ENCODE results near the gene DLX4. TPM values are rescaled to one million over a fixed set of nuclear protein-coding genes. Genes with fewer than 3 reads are reported as not detected.

DLX4 gene
- total and polyA plus RNA-seq, 2 of the 4 experiments (the other 2 are of a cell fraction) = not detected

DNA sequence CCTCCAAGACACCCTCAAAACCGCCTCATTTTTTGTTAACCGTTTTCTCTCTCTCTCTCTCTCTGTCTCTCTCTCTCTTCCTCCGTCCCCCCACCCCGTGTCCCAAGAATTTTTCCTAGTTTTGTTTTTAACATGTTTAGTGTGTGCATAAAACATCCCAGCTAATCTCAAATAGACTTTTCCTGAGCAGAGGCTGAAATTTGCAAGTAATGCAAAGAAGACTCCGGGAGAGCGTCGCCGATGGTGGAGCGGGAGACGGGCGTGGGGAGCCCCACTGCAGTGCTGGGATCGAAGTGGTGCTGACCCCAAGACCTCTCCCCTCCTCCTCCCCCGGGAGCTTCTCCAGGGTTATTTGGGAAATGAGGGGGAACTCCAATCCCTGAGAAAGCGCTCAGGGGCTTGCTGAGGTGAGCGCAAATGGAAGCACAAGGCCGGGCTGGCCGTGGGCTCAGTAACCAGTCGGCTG is 4.7 kb upstream of the DLX4 start:
- Histone ChIP-seq H2AK9ac (replicated peaks; ENCODE audit: low read depth, low read length, poor library complexity) (no peak overlapping the region), H2BK15ac (ENCODE audit: low read depth, low read length) (no peak overlapping the region), H3K14ac (replicated peaks; ENCODE audit: low read depth, low read length) (no peak overlapping the region), H3K27ac (ENCODE audit: insufficient read depth, low read length) (no peak overlapping the region), H3K18ac (ENCODE audit: low read depth, low read length) (no peak overlapping the region), H3K4me2 (ENCODE audit: low read depth, low read length) (no peak overlapping the region), H2BK20ac (ENCODE audit: low read depth, low read length) (no peak overlapping the region), H3K9me3 (ENCODE audit: control insufficient read depth, insufficient read depth, low read length) (peaks cover 14% of the 10 kb centered on the region), H4K20me1 (ENCODE audit: insufficient read depth, low read length) (peaks cover 5% of the 10 kb centered on the region), H2BK120ac (ENCODE audit: low read depth, low read length) (no peak overlapping the region), H3K4me1 (ENCODE audit: control insufficient read depth, insufficient read depth, low read length) (no peaks in the 10 kb centered on the region), H2AFZ (replicated peaks; ENCODE audit: low read length, poor library complexity) (no peak overlapping the region), H3K36me3 (ENCODE audit: control insufficient read depth, insufficient read depth, low read length) (no peaks in the 10 kb centered on the region), H3K23ac (ENCODE audit: low read depth, low read length) (no peak overlapping the region), H3K27me3 (ENCODE audit: control insufficient read depth, insufficient read depth, low read length) (peaks cover 77% of the 10 kb centered on the region), H4K5ac (ENCODE audit: low read depth, low read length) (no peak overlapping the region), H4K91ac (ENCODE audit: insufficient read depth, low read depth, low read length) (no peak overlapping the region), H4K8ac (ENCODE audit: low read depth in 2 of 2, low read length in 2 of 2) (no peak overlapping the region), H3K9me1 (ENCODE audit: insufficient read depth, low read length) (no peaks in the 10 kb centered on the region), H3K9ac (ENCODE audit: low read depth, low read length) (no peak overlapping the region), H2AK5ac (ENCODE audit: low read depth, low read length) (no peak overlapping the region), H3K4me3 (ENCODE audit: insufficient read depth, low read depth, low read length) (no peak overlapping the region), H3K4ac (ENCODE audit: low read depth, low read length) (no peak overlapping the region), H2BK5ac (ENCODE audit: low read depth, low read length, poor library complexity, severe bottlenecking) (no peak overlapping the region), H3K79me1 (ENCODE audit: low read depth in 1 of 2, low read length in 2 of 2) (no peaks in the 10 kb centered on the region), H3K56ac (ENCODE audit: extremely low read depth, insufficient read depth, low read length) (no peak overlapping the region)
- intact Hi-C loops (cut with micrococcal nuclease) (no loop called here), dilution Hi-C loops (cut with HindIII; ENCODE audit: low sequenced_read_pairs, unreplicated experiment) (no loop called here), in situ Hi-C loops (cut with MboI; ENCODE audit: low sequenced_read_pairs) (no loop called here)
- ChIA-PET POLR2A (ENCODE audit: unreplicated experiment) (no interaction called here), CTCF (interaction anchor here (1.2 kb wide), 1 partner anchor 11 kb away, joined by 4 read pairs; no protein-coding TSS in a partner anchor)
- no peak for TF ChIP-seq RAD21 (IDR thresholded peaks at IDR 0.05; ENCODE audit: low read length)
- no peak for TF ChIP-seq CEBPB (IDR thresholded peaks at IDR 0.05; ENCODE audit: low read depth, low read length)
- no TSS peak for BruUV-seq (replicated peaks)
- 0% methylated on average over 4 of the region's 18 CpGs; no CpG with 5 or more reads in 1 of the 2 experiments for WGBS, 2 experiments (ENCODE audit: extremely low coverage in 2 of 2, insufficient read length in 1 of 2)
- DNase-seq = no peak
- no peak for ATAC-seq (ENCODE audit: low read depth)

Data from IMR-90 (cell line).